ENCODE measurements around the gene SIKE1. TPM values are rescaled to one million over a fixed set of nuclear protein-coding genes. Genes with fewer than 3 reads are reported as not detected.

Gene SIKE1
- total RNA-seq, 1 experiment from 2014 or later: 41.9 TPM

DNA sequence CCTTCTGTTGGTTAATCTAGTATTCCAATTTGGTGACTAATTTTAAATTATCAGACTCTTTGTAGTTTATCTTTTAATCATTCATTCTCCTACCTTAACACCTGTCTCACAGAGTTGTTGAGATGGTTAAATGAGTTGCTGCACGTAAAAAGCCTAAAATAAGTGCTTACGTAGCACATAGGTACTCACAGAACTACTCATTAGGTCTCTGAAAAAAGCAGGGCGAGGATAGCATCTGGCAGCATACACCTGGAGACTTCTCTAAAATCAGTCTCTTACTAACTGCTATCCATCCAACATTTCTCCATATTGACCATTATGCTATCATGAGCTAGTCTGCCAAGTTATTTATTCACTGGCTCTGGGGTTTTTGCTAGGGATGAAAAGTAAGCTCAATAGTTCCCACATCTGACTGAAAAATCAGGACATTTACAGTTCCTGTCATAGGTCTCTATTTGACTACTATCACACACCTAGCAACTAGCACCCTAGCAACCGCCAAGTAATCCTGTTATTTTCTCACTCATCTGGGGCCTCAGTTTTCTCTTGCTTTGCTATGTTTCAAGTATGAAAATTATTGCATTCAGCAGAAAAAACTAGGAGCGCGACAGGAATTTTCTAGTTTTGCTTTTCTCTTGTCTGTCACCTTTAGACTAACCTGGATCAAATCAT is 33.9 kb downstream of the SIKE1 start:
- DNase-seq: no peak
- peaks cover 10% of the 10 kb centered on the region for H3K4me1 Mint-ChIP-seq (ENCODE audit: low read depth, unreplicated experiment)
- H3K27me3 Mint-ChIP-seq (ENCODE audit: insufficient read depth, unreplicated experiment): no peaks in the 10 kb centered on the region
- Histone ChIP-seq H3K9me3 (no peaks in the 10 kb centered on the region), H3K27me3 (replicated peaks; ENCODE audit: control insufficient read depth, insufficient read depth, low read length) (no peaks in the 10 kb centered on the region), H3K36me3 (ENCODE audit: control insufficient read depth, insufficient read depth, low read length) (no peaks in the 10 kb centered on the region), H3K4me1 (no peaks in the 10 kb centered on the region), H3K4me3 (ENCODE audit: low read depth, low read length) (no peak overlapping the region)
- no peak overlapping the region for H3K4me3 Mint-ChIP-seq (ENCODE audit: unreplicated experiment)
- no TSS peak for BruUV-seq (replicated peaks)
- intact Hi-C loops (cut with micrococcal nuclease; ENCODE audit: unreplicated experiment): no loop called here
- TF ChIP-seq, protein P1, sequence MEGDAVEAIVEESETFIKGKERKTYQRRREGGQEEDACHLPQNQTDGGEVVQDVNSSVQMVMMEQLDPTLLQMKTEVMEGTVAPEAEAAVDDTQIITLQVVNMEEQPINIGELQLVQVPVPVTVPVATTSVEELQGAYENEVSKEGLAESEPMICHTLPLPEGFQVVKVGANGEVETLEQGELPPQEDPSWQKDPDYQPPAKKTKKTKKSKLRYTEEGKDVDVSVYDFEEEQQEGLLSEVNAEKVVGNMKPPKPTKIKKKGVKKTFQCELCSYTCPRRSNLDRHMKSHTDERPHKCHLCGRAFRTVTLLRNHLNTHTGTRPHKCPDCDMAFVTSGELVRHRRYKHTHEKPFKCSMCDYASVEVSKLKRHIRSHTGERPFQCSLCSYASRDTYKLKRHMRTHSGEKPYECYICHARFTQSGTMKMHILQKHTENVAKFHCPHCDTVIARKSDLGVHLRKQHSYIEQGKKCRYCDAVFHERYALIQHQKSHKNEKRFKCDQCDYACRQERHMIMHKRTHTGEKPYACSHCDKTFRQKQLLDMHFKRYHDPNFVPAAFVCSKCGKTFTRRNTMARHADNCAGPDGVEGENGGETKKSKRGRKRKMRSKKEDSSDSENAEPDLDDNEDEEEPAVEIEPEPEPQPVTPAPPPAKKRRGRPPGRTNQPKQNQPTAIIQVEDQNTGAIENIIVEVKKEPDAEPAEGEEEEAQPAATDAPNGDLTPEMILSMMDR (IDR thresholded peaks at IDR 0.05; ENCODE audit: insufficient read depth in 1 of 2, low read depth in 1 of 2, low read length in 1 of 2, severe bottlenecking in 1 of 2, unreplicated experiment in 1 of 2): no peak
- CTCF ChIA-PET: no interaction called here
- POLR2A ChIA-PET: no interaction called here
- no peak overlapping the region for H3K27ac Mint-ChIP-seq (ENCODE audit: unreplicated experiment)
- H3K9me3 Mint-ChIP-seq (ENCODE audit: unreplicated experiment): no peaks in the 10 kb centered on the region
- H3K36me3 Mint-ChIP-seq (ENCODE audit: insufficient read depth, unreplicated experiment): peaks cover 63% of the 10 kb centered on the region

GRCh38 chr1:114745291-114745690 is 35.2 kb downstream of the SIKE1 start:
- TF ChIP-seq, protein P1 (IDR thresholded peaks at IDR 0.05; ENCODE audit: insufficient read depth in 1 of 2, low read depth in 1 of 2, low read length in 1 of 2, severe bottlenecking in 1 of 2, unreplicated experiment in 1 of 2): no peak
- Mint-ChIP-seq H3K27me3 (ENCODE audit: insufficient read depth, unreplicated experiment) (no peaks in the 10 kb centered on the region), H3K4me3 (ENCODE audit: unreplicated experiment) (no peak overlapping the region), H3K9me3 (ENCODE audit: unreplicated experiment) (no peaks in the 10 kb centered on the region), H3K27ac (ENCODE audit: unreplicated experiment) (no peak overlapping the region), H3K4me1 (ENCODE audit: low read depth, unreplicated experiment) (peaks cover 10% of the 10 kb centered on the region), H3K36me3 (ENCODE audit: insufficient read depth, unreplicated experiment) (peaks cover 67% of the 10 kb centered on the region)
- intact Hi-C loops (cut with micrococcal nuclease; ENCODE audit: unreplicated experiment): no loop called here
- H3K4me3 ChIP-seq (ENCODE audit: low read depth, low read length): no peak overlapping the region
- no peaks in the 10 kb centered on the region for H3K9me3 ChIP-seq
- BruUV-seq (replicated peaks): no TSS peak
- no peaks in the 10 kb centered on the region for H3K4me1 ChIP-seq
- no peak for DNase-seq
- no peaks in the 10 kb centered on the region for H3K36me3 ChIP-seq (ENCODE audit: control insufficient read depth, insufficient read depth, low read length)
- no peaks in the 10 kb centered on the region for H3K27me3 ChIP-seq (replicated peaks; ENCODE audit: control insufficient read depth, insufficient read depth, low read length)
- POLR2A ChIA-PET: no interaction called here
- CTCF ChIA-PET: no interaction called here

GRCh38 chr1:114741963-114742746 is 38.3 kb downstream of the SIKE1 start:
- Mint-ChIP-seq H3K27me3 (ENCODE audit: insufficient read depth, unreplicated experiment) (no peaks in the 10 kb centered on the region), H3K27ac (ENCODE audit: unreplicated experiment) (no peak overlapping the region), H3K36me3 (ENCODE audit: insufficient read depth, unreplicated experiment) (peaks cover 65% of the 10 kb centered on the region), H3K9me3 (ENCODE audit: unreplicated experiment) (no peaks in the 10 kb centered on the region), H3K4me1 (ENCODE audit: low read depth, unreplicated experiment) (no peaks in the 10 kb centered on the region), H3K4me3 (ENCODE audit: unreplicated experiment) (no peak overlapping the region)
- ChIA-PET CTCF (no interaction called here), POLR2A (no interaction called here)
- H3K4me1 ChIP-seq: no peaks in the 10 kb centered on the region
- no peak for DNase-seq
- H3K36me3 ChIP-seq (ENCODE audit: control insufficient read depth, insufficient read depth, low read length): no peaks in the 10 kb centered on the region
- no peaks in the 10 kb centered on the region for H3K27me3 ChIP-seq (replicated peaks; ENCODE audit: control insufficient read depth, insufficient read depth, low read length)
- BruUV-seq (replicated peaks): no TSS peak
- no peaks in the 10 kb centered on the region for H3K9me3 ChIP-seq
- TF ChIP-seq, protein P1 (IDR thresholded peaks at IDR 0.05; ENCODE audit: insufficient read depth in 1 of 2, low read depth in 1 of 2, low read length in 1 of 2, severe bottlenecking in 1 of 2, unreplicated experiment in 1 of 2): no peak
- no peak overlapping the region for H3K4me3 ChIP-seq (ENCODE audit: low read depth, low read length)
- intact Hi-C loops (cut with micrococcal nuclease; ENCODE audit: unreplicated experiment): no loop called here

Data from Caco-2 (cell line).